GM19438 (cell line): ENCODE data around the gene PPP2R2C.

Experiments
- ATAC-seq: cut with Tn5 transposase; IDR thresholded peaks from one replicate; pipeline ENCODE4 v1.9.1; 2021; ENCODE audit warnings: low read depth; ENCODE audit not compliant: unreplicated experiment

The PPP2R2C gene

DNA sequence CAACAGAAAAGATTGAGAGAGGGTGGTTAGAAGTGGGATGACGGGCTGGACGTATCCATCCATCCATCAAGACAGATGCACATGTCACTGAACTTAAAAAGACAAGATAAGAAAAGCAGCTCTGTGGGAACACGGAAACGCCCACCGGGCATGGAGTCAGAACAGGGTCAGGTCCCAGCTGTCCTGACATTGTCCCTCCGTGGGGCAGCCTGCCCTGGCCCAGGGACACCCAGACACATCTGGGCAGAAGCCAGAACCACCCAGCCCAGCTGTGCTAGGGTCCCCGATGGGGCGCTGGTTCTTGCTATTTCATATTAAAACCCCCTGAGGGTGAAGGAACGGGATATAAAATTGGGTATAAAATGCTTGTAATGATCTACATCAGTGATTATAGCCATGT, 88.5 kb downstream of the PPP2R2C start:
- no peak for ATAC-seq

DNA sequence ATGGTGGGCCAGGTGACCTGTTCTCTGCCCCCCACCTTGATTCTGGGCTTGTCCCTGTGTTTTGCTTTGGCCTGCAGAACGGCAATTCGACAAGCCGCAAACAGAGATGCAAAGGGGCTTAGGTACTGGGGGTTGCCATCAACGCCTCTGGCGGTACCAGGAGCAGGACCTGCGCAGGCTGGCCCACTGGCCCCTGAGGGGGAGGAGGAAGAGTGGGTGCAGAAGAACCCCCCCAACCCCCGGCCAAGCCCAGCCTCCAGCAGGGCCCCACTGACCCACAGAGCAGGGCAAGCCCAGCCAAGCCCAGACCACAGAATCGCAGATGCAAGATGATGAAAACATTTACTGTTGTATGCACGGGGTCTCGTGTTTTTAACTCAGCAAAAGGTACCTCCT, 89.4 kb downstream of the PPP2R2C start:
- ATAC-seq = no peak

DNA sequence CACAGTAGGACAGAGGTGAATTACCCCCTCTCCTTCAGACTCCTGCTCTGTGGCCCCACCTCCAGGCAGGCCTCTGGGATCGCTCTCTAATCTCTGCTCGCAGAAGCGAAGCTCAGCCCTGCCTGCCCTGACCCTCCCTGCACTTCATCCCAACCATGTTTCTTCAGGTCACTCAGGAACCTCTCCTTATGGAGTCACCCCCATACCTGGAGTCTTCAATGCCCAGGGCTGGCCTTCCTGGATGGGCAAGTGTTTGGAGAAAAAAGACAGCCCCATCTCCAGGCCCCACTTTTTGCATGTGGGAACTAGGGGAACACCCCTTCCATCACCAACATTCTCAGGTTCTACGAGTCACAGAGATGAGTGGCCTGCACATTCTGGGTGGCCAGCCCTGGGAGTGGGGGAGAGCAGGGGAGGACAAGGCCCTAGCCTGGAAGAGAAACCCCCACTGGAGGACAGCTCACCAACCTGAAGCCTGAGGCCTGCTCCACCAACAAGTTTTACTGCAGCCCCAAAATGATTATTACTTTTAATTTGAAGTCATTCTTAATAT, 90.8 kb downstream of the PPP2R2C start:
- ATAC-seq = no peak

DNA sequence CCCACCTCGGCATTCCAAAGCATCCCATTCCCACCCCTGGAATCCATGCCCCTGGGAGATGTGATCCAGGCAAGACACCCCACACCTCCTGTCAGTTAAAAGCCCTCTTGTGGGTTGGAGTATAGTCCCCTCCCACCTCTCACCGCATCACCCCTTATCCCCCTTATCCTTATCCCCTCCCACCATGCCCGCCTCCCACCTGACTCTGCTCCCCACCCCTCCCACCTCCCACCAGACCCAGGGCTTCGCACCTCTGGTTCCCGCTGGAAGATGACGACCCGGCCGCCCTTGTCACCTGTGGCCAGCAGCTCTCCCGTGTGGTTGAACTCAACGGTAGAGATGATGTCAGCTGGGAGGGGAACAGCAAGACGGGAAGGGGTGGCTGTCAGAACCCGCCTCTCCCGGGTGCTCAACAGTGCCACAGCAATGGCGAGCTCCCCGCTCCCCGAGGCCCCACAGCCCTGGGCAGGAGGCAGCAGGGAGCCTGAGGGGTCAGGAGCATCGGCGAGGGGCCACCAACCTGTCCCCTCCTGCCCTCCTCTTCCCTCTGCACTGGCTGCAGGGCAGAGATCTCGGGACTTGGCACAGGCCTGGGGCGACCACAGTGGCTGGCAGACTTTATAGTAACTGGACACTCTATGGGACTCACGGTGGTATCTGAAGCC, 91.5 kb downstream of the PPP2R2C start:
- ATAC-seq = no peak

DNA sequence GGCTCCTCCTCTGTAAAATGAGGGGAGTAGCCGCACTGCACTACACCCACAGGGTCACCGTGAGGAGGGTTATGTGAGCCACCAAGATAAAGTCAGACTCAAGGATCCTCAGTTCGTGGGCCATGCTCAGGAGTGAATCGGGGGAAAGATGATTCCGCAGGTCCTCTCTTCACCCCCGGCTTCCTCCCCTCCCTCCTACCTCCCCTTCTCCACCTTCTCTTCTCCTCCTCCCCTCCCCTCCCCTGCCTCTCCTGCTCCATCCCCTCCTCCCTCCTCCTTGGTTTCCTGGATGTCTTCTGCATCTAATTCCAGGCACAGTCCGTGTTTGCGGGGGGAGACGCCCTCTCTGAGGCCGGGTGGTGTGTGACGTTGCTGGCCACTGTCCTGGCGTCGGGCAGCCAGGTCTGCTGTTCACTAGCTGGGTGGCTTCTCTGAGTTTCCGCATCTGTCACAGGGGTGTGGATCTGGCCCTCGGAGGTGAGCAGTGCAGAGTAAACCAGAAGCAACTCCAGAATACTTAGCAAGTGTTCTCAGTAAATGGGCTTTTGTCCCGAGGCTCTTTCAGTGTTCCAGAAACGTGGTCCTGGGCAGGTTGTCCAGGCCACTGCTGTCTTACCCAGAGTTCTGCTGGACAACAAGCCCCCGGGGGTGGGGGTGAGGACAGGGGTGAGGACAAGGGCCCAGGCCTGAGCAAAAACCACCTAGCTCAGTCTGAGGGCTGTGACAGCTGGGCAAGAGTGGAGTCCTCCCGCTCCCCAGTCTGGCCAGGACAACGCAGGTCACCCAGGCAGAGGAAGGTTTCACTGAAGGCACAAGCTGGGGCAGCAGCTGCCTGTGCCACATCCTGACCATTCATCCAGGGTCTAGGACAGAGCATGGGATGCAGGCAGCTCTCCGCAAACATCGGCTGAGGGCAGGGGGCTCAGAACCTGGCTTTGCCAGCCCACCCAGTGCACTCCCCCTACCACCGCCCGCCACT, 92.4 kb downstream of the PPP2R2C start:
- no peak for ATAC-seq

DNA sequence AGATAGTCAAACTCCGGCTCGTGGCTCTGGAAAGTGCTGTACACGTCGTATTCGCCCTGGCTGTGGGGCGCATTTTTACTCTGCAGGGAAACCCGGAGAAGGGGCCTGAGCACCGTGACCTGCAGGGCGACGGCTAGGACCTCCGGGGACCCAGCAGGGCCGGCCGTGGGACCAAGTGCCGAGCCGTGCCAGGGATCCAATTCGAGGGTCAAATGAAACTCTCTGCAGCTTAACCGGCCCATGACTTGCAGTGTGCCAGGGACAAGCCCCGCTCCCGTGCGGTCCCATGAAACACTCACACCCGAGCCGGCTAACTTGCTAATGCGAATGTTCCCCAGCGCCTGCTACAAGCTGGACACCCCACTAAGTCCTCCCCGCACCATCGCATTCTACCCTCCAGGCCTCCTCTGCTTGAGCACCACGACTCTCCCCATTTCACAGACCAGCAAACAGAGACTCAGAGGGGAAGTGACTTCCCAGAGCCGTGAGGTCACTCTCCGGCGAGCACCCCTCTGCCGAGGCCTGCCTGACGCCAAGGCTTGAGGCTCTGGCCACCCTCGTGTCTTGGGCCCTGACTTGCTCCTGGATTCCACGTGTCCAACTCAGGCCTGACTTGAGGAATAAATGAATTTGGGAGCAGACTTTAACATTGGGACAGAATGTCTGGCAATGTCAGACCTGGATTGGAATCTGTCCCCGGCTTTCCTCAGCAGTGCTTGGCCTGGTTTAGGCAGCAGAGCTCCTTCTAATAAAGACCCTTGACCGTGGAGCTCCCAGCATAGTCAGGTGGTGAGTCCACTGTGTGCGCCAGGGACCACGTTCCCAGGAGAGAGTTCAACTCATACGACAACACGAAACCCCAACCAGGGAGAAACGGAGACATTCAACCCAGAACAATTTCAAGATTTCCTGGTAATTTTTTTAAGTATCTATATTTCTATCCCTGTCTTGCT, 93.6 kb downstream of the PPP2R2C start:
- ATAC-seq = no peak

DNA sequence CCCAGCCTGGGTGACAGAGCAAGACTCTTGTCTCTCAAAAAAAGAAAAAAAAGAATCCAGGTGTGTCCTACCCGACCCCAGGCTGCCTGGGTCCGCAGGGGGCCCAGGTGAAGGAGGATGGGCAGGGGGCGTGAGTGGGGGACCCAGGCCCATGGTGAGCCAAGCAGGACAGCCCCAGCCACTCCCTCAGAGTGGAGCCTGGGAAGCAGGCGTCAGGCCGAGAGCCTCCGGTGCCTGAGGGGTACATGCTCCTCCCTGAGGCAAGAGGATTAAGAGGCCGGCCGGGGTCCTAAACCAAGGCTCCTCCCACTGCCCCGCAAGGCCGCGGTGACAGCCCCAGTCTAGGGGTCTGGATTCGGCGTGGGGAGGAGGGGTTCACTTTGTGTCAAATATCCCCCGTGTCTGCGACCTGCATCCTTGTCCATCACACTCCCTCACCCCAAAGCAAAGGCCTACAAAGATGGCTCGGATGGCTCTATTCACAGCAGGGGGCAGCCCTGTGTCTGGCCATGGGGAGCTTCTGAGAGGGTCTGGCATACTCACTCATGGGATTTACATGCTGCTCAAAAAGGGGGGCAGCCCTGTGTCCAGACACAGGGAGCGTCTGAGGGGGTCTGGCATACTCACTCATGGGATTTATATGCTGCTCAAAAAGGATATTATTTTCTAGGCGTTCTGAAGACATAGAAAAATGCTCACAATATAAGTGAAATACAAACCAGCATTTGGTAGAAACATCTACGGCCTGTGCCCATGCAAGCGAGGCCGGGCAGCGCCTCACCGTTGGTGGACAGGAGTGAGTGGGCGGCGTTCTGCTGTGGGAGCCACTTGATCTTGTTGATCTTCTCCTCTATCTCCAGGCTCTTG, 94.6 kb downstream of the PPP2R2C start:
- no peak for ATAC-seq

DNA sequence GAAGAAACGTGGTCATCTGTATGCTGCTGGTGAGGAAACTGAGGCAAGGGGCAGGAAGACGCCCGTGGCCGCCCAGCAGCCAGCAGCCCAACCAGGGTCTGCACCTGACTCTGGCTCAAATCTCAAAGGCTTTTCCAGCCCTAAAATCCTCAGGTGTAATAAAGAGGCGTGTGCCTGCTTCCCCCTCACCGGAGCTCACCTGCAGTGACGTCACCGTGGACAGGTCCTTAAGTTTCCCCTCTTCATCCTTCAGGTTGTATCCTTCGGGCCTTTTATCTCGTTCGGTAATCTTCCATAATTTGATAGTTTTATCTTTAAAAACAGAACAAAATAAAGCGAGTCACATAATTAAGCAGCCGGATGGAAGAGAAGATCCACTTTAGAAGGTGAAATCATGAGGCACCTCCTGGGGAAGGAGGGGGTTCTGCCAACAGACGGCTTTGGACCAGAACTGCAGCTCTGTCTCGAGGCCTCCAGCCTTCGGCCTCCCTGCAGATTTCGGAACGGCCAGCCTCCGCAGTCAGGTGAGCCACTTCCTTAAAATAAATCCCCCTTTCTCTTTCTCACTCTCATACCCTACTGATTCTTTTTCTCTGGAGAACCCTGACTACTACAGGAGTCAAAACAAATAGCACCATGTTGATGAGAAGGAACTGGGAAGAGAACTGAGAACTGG, 96.7 kb downstream of the PPP2R2C start:
- ATAC-seq = no peak

DNA sequence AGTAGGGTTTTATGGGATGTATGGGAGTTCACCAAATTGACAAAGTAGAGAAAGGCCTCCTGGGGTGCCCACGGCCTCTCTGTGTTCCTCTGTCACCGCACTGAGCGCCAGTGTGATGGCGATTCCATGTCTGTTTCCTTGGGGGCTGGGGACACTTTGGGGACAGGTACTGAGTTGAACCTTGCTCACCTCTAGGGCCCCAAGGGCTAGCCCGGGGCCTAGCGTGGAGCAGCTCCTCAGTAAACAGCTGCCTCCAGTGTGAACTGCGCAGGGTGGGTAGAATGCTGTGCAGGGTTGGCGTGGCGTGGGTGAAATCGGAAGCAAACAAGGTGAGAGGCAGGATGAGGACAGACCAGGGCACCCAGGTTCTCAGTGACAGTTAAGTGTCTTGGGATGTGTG, 97.8 kb downstream of the PPP2R2C start:
- ATAC-seq = no peak

DNA sequence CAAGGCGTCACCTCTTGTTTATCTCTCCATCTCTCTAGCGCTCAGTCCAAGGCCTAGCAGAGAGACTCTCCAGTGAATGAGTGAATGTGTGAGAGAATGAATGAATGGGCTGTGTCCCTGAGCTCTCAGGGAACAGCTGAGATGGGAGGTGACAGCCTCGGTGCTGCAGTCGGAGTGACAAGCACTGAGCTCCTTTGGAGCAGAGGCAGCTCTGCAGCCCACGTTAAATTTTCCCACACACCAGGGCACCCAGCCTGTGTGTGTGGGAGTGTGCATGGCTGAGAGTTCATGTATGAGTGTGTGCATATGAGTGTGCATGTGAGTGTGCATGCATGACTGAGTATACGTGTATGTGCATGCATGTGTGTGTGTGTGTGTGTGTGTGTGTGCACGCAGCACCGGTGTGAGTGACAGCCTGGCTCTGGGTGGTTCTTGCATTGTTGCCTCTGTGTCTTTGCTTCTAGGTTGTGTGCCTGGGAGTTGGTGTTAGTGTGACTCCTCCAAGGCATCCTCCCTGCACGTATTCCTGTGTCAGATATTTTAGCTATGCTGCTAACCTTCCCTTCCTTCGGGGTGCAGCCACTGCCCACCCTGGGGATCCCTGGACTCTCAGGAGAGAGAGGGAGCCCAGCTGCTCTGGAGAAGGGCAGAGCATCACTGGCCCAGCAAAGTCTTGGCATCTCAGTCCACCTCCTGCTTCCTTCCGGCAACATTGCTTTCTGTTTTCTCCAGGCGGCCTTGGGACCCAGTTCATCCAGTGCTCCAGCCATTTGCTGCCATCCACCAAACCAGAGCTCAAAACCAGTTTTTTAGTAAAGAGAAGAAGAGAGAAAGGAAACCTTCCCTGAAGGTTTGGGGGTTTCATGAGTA, 98.6 kb downstream of the PPP2R2C start:
- no peak for ATAC-seq

DNA sequence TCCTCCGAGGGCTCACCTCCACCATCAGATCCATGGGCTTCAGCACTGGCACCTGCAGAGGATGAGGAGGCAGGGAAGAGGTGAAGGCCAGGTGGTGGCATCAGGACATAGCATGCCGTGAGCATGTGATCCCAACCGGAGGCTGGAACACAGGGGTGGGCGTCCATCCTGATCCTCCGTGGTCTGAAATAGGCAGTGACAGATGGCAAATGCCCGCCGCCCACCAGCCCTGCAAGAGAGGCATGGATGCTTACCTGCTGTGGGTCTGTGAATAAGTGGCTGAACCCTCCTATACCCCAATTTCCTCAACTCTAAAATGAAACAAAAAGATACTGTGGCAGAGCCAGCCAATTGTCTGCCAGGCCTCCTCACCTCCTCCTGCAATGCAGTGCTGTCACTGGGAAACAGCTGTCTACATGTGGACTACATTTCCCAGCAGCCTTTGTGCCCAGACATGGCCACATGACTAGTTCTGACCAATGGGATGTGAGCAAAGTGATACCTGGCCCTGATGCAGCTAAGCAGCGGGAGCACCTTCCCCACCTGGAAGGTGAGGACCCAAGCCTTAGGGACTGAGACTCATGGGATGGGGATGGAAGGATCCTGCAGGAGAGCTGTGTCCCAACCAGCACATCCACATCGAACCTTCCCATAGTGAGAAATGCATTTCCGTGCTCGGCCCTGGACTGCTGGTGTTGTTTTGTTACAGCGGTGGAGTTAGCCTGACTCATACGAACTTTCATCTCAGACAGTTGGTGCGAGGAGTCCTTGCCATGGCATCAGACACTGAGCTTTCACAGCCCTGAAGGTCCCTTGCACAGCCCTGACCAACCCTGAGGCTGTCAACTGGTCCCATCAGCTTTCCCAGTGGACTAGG, 99.5 kb downstream of the PPP2R2C start:
- ATAC-seq = peak; percentile 68

DNA sequence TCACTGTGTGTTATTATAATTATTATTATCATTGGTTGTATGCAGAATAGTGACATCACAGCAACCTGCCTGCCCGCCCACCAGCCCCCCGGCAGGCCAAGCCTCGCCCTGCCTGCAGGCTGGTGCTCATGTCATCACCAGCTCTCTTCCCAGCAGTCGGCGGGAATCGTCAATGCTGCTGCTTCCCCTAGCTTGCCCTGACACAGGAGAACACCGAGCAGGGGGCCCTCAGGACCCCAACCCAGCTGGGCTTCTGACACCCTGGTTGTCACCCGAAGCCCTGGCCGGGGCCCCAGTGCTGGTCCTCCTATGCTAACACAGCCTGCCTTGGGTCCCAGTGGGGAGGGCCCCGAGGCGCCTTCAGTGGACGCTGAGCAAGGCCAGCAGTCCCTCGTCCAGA, 100.6 kb downstream of the PPP2R2C start:
- ATAC-seq = no peak

DNA sequence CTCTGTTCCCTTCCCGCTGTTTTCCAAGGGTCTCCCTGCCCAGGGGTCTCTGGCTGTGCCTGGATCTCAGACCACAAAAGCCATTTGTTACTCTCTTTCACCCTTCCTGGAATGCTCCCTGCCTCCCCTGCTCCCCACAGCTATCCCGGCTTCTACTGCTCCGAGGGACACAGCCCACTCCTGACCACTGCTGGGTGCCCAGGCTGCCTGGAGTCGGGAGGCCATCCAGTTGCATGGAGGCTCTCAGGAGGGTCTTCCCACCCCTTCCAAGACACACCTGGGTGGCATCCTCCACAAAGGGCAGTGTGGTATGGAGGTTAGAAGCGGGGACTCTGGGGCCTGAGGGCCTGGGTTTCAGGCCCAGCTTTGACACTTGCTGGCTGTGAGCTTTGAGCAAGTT, 101.1 kb downstream of the PPP2R2C start:
- ATAC-seq = no peak

DNA sequence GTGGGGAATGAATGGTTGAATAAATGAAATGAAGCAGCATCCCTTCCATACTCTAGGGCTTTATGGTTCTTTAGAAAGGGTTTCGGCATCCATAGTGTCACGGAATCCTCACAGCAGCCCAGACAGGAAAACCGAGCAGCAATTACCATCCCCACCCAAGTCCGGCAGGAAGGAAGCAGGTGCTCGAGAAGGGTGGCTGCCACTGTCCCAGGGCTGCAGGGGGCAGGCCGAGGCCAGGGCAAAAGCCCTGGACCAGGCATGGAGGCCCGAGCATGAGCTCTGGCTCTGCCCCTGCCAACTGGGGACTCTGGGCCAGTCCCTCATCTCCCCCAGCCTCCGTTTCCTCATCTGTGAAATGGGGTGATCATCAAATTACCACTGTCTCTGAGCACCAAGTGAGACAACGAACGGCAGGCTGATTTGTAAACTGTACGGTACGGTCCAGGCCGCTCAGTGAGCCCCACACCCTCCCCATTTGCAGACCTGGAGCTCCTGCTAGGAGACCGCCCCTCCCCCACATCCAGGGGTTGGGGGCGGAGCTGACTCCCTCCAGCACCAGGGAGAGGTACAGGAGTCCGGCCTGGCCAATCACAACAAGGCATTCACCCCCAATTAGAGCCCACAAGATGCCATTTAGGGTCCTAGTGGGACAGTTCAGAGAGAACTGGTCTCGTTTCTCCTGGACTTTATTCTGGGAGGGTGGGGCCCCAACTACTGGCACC, 102.3 kb downstream of the PPP2R2C start:
- no peak for ATAC-seq

DNA sequence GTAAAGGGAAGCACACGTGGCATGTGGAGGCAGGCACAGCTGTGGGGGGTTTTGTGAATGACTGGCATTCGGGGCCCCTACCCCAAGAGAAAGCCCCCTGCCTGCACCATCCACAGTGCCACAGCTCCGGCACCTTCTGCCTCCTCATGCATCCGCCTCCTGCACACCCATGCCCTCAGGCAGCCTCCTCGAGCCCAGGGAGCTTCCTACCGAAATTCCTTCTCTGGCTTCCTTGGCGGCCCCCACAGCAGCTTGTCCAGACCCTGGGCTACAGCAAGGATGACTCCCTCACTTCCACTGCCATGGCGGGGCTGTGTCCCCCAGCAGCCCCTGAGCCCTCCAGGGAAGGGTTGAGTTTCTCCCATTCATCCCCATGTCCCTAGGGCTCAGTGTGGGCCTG, 102.9 kb downstream of the PPP2R2C start:
- no peak for ATAC-seq

DNA sequence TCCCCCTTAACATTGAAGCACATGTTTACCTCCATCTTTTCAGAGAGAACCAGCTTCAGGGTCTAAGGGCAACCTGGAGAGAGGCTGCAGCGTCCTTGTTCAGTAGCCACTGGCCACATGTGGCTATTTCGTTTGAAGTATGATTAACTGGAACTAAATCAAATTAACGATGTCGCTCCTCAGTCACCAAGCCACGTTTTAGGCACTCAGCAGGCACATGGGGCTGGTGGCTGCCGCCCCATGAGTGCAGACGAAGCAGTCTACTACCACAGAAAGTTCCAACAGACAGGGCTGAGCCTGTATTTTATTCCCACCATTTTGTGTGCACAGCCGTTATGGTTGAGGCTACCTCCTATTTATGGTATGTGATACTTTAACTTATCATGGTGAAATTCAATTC, 103.4 kb downstream of the PPP2R2C start:
- no peak for ATAC-seq

DNA sequence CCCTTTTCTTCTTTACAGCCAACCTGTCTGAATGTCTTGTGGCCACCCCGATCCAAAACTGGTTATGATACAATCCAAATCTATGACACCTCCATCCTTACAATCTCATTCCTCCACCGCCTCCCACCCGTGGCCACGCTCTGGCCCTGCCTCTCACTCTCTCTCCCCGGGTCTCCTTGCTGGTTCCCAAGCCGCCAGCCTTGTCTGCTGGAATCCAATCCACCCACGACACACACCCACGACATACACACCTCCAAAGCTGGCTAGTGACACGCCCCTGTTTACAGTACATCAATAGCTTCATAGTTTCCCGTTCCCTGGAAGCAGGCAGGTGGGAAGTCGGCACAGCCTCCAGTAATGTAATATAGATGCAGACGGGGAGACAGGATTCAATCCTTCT, 103.8 kb downstream of the PPP2R2C start:
- ATAC-seq = no peak
